SU-DHL-6 (cell line): ENCODE results near the gene ZNF516.

ENCODE experiments used
- H2AFZ ChIP-seq: fragments of 200-600 bp; sonication (generic); 2 replicates; pipeline ENCODE4 v1.6.1; 2014; ENCODE audit warnings: low read depth, mild to moderate bottlenecking, moderate library complexity, mixed read lengths, antibody characterized with exemption, low read length; ENCODE audit not compliant: severe bottlenecking
- H3F3A ChIP-seq: fragments of 200-600 bp; shearing (Covaris generic); 2 replicates; pipeline ENCODE4 v1.6.0; 2016; ENCODE audit warnings: antibody characterized with exemption, mild to moderate bottlenecking; ENCODE audit not compliant: insufficient read depth
- H3K27ac ChIP-seq: fragments of 200-600 bp; sonication (generic); 2 replicates; pipeline ENCODE4 v1.5.1; 2016; ENCODE audit warnings: low read depth, mild to moderate bottlenecking, low read length, moderate library complexity, mixed read lengths
- H3K27me3 ChIP-seq: fragments of 200-600 bp; sonication (generic), shearing (Covaris generic); 2 replicates; pipeline ENCODE4 v1.6.0; 2014; ENCODE audit warnings: mild to moderate bottlenecking, low read length
- H3K36me3 ChIP-seq: fragments of 200-600 bp; sonication (generic); 2 replicates; pipeline ENCODE4 v1.6.1; 2014; ENCODE audit warnings: mild to moderate bottlenecking, low read length, mixed read lengths
- H3K4me2 ChIP-seq: fragments of 300-600, 200-600 bp; shearing (Covaris generic), sonication (generic); 2 replicates; pipeline ENCODE4 v1.6.0; 2014; ENCODE audit warnings: low read length, low read depth, mild to moderate bottlenecking; ENCODE audit not compliant: poor library complexity, severe bottlenecking
- H3K4me3 ChIP-seq: fragments of 200-600 bp; sonication (generic); 2 replicates; pipeline ENCODE4 v1.5.1; 2014; ENCODE audit warnings: antibody characterized with exemption, low read length, mild to moderate bottlenecking, mixed read lengths; ENCODE audit not compliant: insufficient read depth, poor library complexity, severe bottlenecking
- H3K79me2 ChIP-seq: fragments of 200-600 bp; sonication (generic); 2 replicates; pipeline ENCODE4 v1.6.1; 2014; ENCODE audit warnings: mild to moderate bottlenecking, low read length, moderate library complexity; ENCODE audit not compliant: insufficient read depth
- H3K9ac ChIP-seq: fragments of 200-600 bp; sonication (generic); 2 replicates; pipeline ENCODE4 v1.7.0; 2014; ENCODE audit warnings: mild to moderate bottlenecking, low read length
- H3K9me2 ChIP-seq: fragments of 200-600 bp; sonication (generic); replicated peaks from 2 replicates; pipeline ENCODE4 v1.6.1; 2014; ENCODE audit warnings: low read length; ENCODE audit not compliant: insufficient read depth
- H3K9me3 ChIP-seq: fragments of 200-600 bp; sonication (generic); 2 replicates; pipeline ENCODE4 v1.6.1; 2014; ENCODE audit warnings: low read length, mixed read lengths; ENCODE audit not compliant: insufficient read depth
- H4K20me1 ChIP-seq: fragments of 200-600 bp; sonication (generic); 2 replicates; pipeline ENCODE4 v1.6.1; 2014; ENCODE audit warnings: low read depth, mild to moderate bottlenecking, antibody characterized with exemption, low read length, moderate library complexity, mixed read lengths
- EZH2phosphoT487 ChIP-seq: fragments of 200-600 bp; sonication (generic), shearing (Covaris generic); conservative IDR thresholded peaks from 2 replicates; pipeline ENCODE4 v1.6.1; 2018; ENCODE audit warnings: mild to moderate bottlenecking, antibody characterized with exemption, low read length, moderate library complexity, mixed read lengths
- TF ChIP-seq, protein P1 (sequence below): fragments of 200-600 bp; sonication (generic); IDR thresholded peaks from one replicate; pipeline ENCODE4 v1.5.1; 2017; ENCODE audit warnings: antibody characterized with exemption, mild to moderate bottlenecking, low read length, moderate library complexity; ENCODE audit not compliant: insufficient read depth, poor library complexity, severe bottlenecking

The ZNF516 gene

DNA sequence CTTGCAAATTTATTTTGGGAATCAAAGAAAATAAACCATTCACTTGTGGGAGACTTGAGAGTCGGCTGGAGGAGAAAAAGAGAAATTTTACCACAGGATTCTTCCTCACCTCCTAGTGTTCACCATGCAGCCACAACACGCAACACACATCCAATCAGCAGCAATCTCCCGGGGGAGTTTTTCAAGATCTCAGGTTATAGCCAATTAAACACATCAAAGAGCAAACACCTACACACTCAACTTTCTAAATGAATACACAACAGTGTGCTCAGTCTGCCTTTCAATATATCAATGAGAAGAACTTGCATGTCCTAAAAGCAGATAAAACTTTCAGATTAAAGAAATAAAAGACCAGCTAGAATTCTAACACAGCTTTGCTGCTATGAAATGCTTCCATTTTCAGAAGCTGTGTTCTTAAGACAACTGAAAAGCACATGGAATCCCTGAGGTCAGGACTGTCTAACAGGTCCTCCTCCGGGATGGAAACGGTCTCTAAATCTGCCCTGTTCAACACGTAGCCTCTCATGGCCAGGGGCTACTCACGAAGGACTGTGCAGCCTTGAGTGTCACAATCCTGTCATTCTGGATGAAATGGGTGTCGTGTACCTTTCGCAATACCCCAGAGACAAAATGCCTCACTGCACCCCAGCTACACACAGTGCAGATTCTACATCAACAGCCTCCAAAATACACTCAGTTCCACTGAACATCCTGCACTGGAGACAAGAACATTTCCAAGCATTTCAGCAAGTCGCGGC, 84.2 kb downstream of the ZNF516 start:
- Histone ChIP-seq H3K9ac (no peak overlapping the region), H4K20me1 (no peaks in the 10 kb centered on the region), H3K27ac (no peak overlapping the region), H3K9me3 (no peaks in the 10 kb centered on the region), H3K79me2 (peaks cover 75% of the 10 kb centered on the region), H3K36me3 (no peaks in the 10 kb centered on the region), H2AFZ (no peak overlapping the region), H3K27me3 (no peaks in the 10 kb centered on the region), H3K4me3 (no peak overlapping the region), H3K4me2 (no peak overlapping the region), H3F3A (no peaks in the 10 kb centered on the region), H3K9me2 (no peaks in the 10 kb centered on the region)
- TF ChIP-seq, protein P1, sequence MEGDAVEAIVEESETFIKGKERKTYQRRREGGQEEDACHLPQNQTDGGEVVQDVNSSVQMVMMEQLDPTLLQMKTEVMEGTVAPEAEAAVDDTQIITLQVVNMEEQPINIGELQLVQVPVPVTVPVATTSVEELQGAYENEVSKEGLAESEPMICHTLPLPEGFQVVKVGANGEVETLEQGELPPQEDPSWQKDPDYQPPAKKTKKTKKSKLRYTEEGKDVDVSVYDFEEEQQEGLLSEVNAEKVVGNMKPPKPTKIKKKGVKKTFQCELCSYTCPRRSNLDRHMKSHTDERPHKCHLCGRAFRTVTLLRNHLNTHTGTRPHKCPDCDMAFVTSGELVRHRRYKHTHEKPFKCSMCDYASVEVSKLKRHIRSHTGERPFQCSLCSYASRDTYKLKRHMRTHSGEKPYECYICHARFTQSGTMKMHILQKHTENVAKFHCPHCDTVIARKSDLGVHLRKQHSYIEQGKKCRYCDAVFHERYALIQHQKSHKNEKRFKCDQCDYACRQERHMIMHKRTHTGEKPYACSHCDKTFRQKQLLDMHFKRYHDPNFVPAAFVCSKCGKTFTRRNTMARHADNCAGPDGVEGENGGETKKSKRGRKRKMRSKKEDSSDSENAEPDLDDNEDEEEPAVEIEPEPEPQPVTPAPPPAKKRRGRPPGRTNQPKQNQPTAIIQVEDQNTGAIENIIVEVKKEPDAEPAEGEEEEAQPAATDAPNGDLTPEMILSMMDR = no peak
- no peak for TF ChIP-seq EZH2phosphoT487

- Histone ChIP-seq H3F3A (no peaks in the 10 kb centered on the region), H3K27ac (no peak overlapping the region), H2AFZ (no peak overlapping the region), H3K27me3 (no peaks in the 10 kb centered on the region), H3K79me2 (peaks cover 72% of the 10 kb centered on the region), H3K4me2 (no peak overlapping the region), H4K20me1 (no peaks in the 10 kb centered on the region), H3K9ac (no peak overlapping the region), H3K9me2 (no peaks in the 10 kb centered on the region), H3K4me3 (no peak overlapping the region), H3K9me3 (no peaks in the 10 kb centered on the region), H3K36me3 (no peaks in the 10 kb centered on the region)
- no peak for TF ChIP-seq EZH2phosphoT487
- TF ChIP-seq, protein P1 = no peak
Observed at GRCh38 chr18:76410033-76410432, 85.0 kb downstream of the ZNF516 start.

- Histone ChIP-seq H3K27ac (no peak overlapping the region), H3K9me2 (no peaks in the 10 kb centered on the region), H3K4me3 (no peak overlapping the region), H3K9me3 (no peaks in the 10 kb centered on the region), H3K79me2 (peaks cover 61% of the 10 kb centered on the region), H2AFZ (no peak overlapping the region), H3K4me2 (no peak overlapping the region), H3K9ac (no peak overlapping the region), H3F3A (no peaks in the 10 kb centered on the region), H3K36me3 (no peaks in the 10 kb centered on the region), H3K27me3 (no peaks in the 10 kb centered on the region), H4K20me1 (0 out of 2 replicates have a peak, but pooled peaks cover 6% of the 10 kb centered on the region)
- TF ChIP-seq, protein P1 = no peak
- TF ChIP-seq EZH2phosphoT487 = no peak
Observed at GRCh38 chr18:76408480-76409067, 86.5 kb downstream of the ZNF516 start.
